GM19372 (cell line): ENCODE results near the gene TSEN2.
"Not testable (repeated sequence)": the region's sequence is repeated elsewhere in the genome, so short reads cannot be mapped to it uniquely, and the experiment has no call there.

Source experiments
- ATAC-seq: cut with Tn5 transposase; IDR thresholded peaks from one replicate; pipeline ENCODE4 v1.9.1; 2021; ENCODE audit warnings: mild to moderate bottlenecking, low read depth, moderate library complexity; ENCODE audit not compliant: unreplicated experiment

The TSEN2 gene

DNA sequence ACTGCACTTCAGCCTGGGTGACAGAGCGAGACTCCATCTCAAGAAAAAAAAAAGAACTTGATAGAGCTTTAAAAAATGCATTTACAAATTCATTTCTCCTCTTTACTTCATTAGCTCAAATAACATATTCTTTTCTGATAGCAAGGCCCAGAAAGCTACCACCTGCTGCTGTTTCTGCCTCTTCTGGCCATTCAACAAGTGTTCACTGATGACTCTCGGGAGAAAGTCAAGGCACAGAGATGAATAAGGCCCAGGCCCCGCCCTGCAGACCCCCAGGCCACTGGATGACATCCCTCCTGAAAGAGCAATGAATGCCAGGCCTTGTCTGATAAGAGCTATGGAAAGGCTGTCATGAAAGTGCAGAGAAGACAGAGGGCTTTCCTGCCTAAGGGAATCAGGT lies 13.6 kb upstream of the TSEN2 start:
- ATAC-seq = no peak

DNA sequence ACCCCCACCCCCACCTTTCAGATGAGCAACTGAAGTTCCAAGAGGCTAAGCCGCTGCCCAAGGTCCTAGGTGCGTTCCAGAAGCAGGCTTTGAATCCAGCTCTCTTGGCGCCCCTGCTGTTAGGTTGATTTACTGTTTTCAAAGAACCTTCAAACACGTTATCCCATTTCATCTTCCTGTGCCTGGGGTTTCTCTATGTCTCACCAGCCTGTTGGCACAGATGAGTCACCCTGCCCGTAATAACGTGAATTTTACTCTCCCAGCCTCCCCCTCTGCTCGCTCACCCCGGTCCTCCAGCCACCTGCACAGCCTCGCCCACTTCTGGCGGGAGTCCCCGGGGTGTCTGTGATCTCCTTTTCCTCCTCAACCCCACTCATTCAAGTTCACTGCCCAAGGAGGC lies 13.0 kb upstream of the TSEN2 start:
- ATAC-seq = no peak

- no peak for ATAC-seq
Observed at GRCh38 chr3:12472000-12472610, 12.2 kb upstream of the TSEN2 start.

DNA sequence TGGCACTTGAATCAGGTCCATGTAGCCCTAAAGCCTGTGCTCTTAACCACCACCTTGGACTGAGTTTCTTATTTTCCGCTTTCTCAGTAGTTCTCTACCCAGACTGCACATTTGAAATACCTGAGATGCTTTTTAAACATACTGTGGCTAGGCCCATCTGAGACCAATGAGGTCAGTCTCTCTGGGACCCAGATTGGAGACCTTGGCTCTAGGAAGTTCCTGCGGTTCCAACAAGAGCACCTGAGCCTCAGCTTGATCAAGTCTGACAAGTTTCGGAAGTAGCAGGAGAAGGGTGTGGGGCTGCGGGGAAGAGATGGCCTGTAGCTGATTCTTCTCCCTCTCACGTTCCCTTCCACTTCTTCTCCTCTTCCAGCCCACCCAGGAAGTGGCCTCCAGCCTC lies 11.5 kb upstream of the TSEN2 start:
- no peak for ATAC-seq

DNA sequence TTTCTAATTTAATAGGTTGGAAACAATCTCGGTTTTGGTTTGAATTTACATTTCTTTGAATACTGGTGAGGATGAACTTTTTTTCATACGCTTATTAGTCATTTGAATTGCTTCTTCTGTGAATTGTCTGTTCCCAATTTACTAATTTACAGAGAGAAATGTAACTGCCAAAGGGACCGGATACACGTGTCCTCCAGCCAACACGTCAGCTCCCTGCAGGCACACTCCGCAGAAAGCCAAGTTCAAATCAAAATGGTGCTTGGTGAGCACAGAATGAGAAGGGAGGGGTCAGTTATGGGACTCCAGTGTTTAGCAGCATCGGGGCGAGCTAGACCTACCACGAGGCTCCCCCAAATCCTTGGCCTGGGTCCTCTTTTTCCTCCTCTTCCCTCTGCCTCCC lies 10.8 kb upstream of the TSEN2 start:
- no peak for ATAC-seq

DNA sequence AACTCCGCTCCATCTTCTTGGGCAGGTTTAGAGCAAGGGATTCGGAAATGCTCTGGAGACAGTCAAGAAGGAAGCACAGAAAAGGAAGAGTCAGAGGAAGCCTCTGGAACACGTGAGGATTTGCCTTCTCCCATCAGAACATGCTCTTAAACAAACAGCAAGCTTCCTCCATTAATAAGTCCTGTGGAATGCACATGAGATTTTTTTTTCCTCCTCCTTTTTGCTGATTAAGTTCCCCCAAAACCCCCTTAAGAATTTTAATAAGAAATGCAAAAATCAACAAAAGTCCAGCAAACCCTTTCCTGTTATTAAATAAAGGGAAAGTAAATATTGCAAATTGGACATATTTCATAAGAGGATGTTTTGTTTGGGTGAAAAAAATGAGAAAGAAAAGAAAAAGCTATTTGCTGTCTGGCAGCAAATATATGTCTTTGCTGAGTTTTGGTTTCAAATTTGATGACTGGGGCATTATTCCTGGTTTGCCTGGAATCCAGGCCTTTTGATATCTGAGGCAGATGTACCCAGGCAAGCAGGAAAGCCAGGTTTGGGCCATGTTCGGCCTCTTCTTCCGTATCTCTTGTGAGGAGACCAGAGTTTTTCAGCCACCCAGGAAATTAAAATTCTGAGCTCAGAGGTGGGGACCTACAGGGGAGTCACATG lies 7.9 kb upstream of the TSEN2 start:
- no peak for ATAC-seq

GRCh38 chr3:12477256-12477655 lies 7.0 kb upstream of the TSEN2 start:
- no peak for ATAC-seq

DNA sequence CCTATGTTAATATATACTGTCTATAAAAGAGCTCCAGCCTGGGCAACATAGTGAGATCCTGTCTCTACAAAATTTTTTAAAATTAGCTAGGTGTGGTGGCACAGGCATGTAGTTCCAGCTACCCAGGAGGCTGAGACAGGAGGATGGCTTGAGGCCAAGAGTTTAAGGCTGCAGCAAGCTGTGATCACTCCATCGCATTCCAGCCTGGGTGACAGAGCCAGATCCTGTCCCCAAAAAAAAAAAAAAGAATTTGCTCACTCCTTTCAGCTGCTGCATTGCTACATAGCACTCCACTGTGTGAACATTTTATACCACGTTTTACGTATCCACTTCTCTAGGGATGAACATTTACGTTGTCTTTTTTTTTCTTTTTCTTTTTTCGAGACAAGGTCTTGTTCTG lies 6.0 kb upstream of the TSEN2 start:
- ATAC-seq = no peak

DNA sequence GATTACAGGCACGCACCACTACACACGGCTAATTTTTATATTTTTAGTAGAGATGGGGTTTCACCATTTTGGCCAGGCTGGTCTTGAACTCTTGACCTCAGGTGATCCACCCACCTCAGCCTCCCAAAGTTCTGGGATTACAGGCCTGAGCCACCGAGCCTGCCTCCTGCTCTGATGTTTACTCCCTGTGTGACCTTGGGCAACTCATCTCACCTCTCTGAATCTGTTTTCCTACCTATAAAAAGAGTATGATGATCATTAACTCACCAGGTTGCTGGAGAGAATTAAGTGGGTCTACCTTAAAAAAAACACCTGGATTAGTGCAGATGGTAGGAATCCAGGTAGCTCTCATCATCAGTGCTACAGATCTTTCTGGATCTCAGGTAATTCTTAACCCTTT lies 5.1 kb upstream of the TSEN2 start:
- ATAC-seq = not testable (repeated sequence)

GRCh38 chr3:12479919-12480427 lies 4.3 kb upstream of the TSEN2 start:
- ATAC-seq = no peak

GRCh38 chr3:12483410-12483809 lies 870 bp upstream of the TSEN2 start:
- no peak for ATAC-seq

GRCh38 chr3:12483872-12484197 lies 445 bp upstream of the TSEN2 start:
- no peak for ATAC-seq

DNA sequence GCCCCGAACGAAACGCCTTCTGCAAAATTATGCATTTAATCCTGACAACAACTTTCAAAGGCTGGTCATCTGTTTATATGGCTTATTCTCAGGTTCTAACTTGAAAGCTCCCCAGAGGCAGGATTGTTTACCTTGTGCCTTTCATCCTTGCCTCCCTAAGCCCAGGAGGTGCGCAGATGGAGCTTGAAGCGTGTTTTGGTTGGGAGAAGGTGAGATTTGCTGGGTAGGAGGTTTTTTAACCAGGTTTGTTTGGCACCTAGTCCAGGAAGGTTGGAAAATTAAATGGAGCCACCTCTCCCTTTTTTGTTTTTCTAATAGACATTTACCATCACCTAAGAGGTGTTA lies 675 bp downstream of the TSEN2 start:
- ATAC-seq = no peak

GRCh38 chr3:12486001-12486400 lies 1.7 kb downstream of the TSEN2 start:
- ATAC-seq = no peak

- ATAC-seq = no peak
Observed at GRCh38 chr3:12486916-12487315, 2.6 kb downstream of the TSEN2 start.

- no peak for ATAC-seq
Observed at GRCh38 chr3:12487336-12487735, 3.1 kb downstream of the TSEN2 start.

- no peak for ATAC-seq
Observed at GRCh38 chr3:12487786-12488185, 3.5 kb downstream of the TSEN2 start.

GRCh38 chr3:12489368-12489767 lies 5.1 kb downstream of the TSEN2 start:
- ATAC-seq = no peak

- no peak for ATAC-seq
Observed at GRCh38 chr3:12489832-12490231, 5.6 kb downstream of the TSEN2 start.

DNA sequence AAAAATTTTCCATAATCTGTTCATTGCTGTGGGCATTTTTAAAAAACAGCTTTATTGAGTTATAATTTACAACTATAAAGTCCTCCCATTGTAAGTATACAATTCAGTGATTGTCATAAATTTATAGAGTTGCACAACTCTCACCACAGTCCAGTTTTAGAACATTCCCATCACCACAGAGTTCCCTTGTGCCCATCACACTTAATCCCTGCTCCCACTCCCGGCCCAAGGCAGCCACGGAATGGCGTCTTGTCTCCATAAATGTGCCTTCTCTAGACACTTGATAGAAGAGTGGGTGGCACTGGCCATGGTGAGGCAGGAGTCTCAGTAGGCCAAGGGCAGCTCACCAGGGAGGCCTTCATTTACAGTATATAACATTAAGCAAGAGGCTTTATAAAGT lies 6.3 kb downstream of the TSEN2 start:
- no peak for ATAC-seq

- no peak for ATAC-seq
Observed at GRCh38 chr3:12495749-12496452, 11.6 kb downstream of the TSEN2 start.

GRCh38 chr3:12496453-12496761 lies 12.1 kb downstream of the TSEN2 start:
- ATAC-seq = no peak
